BLaER1 (cell line): Measurements from ENCODE around the gene LRRC27.

Experiments used
- H3K27ac ChIP-seq: shearing (Covaris generic); formaldehyde crosslinking; 2 replicates; pipeline ENCODE4 v1.8.1; 2022
- H3K27me3 ChIP-seq: shearing (Covaris generic); formaldehyde crosslinking; 2 replicates; pipeline ENCODE4 v1.8.1; 2022
- H3K36me3 ChIP-seq: shearing (Covaris generic); formaldehyde crosslinking; 2 replicates; pipeline ENCODE4 v1.8.1; 2022
- H3K4me1 ChIP-seq: shearing (Covaris generic); formaldehyde crosslinking; 2 replicates; pipeline ENCODE4 v1.8.1; 2022
- H3K4me2 ChIP-seq: shearing (Covaris generic); formaldehyde crosslinking; 2 replicates; pipeline ENCODE4 v1.8.1; 2022
- H3K4me3 ChIP-seq: shearing (Covaris generic); formaldehyde crosslinking; 2 replicates; pipeline ENCODE4 v1.8.1; 2022
- H3K9ac ChIP-seq: shearing (Covaris generic); formaldehyde crosslinking; 2 replicates; pipeline ENCODE4 v1.8.1; 2022
- H3K9me3 ChIP-seq: shearing (Covaris generic); formaldehyde crosslinking; 2 replicates; pipeline ENCODE4 v1.8.1; 2022
- H4K20me1 ChIP-seq: shearing (Covaris generic); formaldehyde crosslinking; 2 replicates; pipeline ENCODE4 v1.8.1; 2022
- Cebpa-rat ChIP-seq: shearing (Covaris generic); IDR thresholded peaks from 2 replicates; pipeline ENCODE4 v1.8.1; 2022

Gene LRRC27

GRCh38 chr10:132427006-132427771 is 95.2 kb downstream of the LRRC27 start:
- Histone ChIP-seq H3K4me3 (no peak overlapping the region), H3K27me3 (no peaks in the 10 kb centered on the region), H3K9me3 (no peaks in the 10 kb centered on the region), H4K20me1 (no peaks in the 10 kb centered on the region), H3K4me1 (peaks cover 66% of the 10 kb centered on the region), H3K4me2 (no peak overlapping the region), H3K9ac (no peak overlapping the region), H3K36me3 (no peaks in the 10 kb centered on the region; the same call in 1 of the 2 replicates), H3K27ac (no peak overlapping the region)
- TF ChIP-seq Cebpa-rat = no peak

- H3K4me1 ChIP-seq = peaks cover 66% of the 10 kb centered on the region
- no peak for TF ChIP-seq Cebpa-rat
- H3K27ac ChIP-seq = no peak overlapping the region
- no peaks in the 10 kb centered on the region for H3K27me3 ChIP-seq
- no peak overlapping the region for H3K4me3 ChIP-seq
- no peaks in the 10 kb centered on the region for H4K20me1 ChIP-seq
- H3K4me2 ChIP-seq = no peak overlapping the region
- H3K9me3 ChIP-seq = no peaks in the 10 kb centered on the region
- no peak overlapping the region for H3K9ac ChIP-seq
- H3K36me3 ChIP-seq = no peaks in the 10 kb centered on the region; the same call in 1 of the 2 replicates
Observed at GRCh38 chr10:132427939-132428367, 96.0 kb downstream of the LRRC27 start.

- H3K27ac ChIP-seq = peak overlapping the region; percentile 65; the same call in 1 of the 2 replicates
- H3K27me3 ChIP-seq = no peaks in the 10 kb centered on the region
- no peaks in the 10 kb centered on the region for H3K9me3 ChIP-seq
- H3K9ac ChIP-seq = no peak overlapping the region
- H3K4me3 ChIP-seq = no peak overlapping the region
- no peak for TF ChIP-seq Cebpa-rat
- peaks cover 66% of the 10 kb centered on the region for H3K4me1 ChIP-seq
- 0 out of 2 replicates have a peak overlapping the region, but pooled peaks have one; percentile 65 for H3K4me2 ChIP-seq
- H4K20me1 ChIP-seq = no peaks in the 10 kb centered on the region
- no peaks in the 10 kb centered on the region; the same call in 1 of the 2 replicates for H3K36me3 ChIP-seq
Observed at GRCh38 chr10:132428486-132428995, 96.5 kb downstream of the LRRC27 start.
